Activated CD4-positive, alpha-beta T cell treated with anti-CD3 and anti-CD28 coated beads, Interleukin-2, amount 50 U/mL, for 48 hours (primary cell): ENCODE data around the gene AMZ1.
"Not testable (repeated sequence)": the region's sequence is repeated elsewhere in the genome, so short reads cannot be mapped to it uniquely, and the experiment has no call there.

Source experiments
- DNase-seq, 2 experiments: peaks; one replicate each; pipeline ENCODE4 v3.0.0-alpha.2; 2020

AMZ1 gene

DNA sequence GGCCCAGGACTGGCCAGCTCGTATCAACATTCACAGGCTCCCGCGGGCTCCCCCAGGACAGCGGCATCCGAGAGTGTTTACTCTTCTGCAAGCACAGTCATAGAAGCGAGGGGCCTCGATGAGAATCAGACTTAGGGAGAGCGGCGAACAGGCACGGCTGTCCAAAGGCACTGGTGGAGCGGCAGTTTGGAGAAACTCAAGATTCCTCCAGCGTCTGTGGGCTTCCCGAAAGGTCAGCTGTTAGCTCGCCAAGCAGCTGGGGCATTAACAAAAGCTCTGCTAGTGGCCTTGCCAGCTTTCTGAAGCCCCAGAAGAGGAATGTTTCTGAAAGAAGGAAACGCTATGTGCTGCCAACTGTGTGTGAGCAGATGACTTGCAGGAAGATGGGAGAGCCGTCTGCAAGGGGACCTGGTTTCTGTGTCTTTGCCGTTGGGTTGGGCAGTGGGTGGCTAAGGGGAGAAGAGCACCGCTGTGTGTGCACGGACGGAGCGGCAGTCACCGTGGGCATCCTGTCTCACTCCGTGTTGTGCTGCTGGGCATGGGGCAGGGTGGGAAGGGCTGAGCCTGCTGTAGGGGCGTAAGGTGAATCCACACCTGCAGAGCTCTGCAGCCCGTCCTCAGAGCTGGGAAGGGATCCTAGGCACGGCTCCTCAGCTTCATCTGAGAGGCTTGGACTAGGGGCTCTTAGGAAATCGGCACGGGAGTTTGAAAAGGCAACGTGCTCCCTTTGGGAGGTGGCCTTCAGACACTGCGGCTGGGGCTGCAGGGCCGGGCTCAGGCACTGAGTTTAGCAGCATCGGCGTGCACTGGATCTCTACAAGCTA, 42.1 kb downstream of the AMZ1 start:
- DNase-seq = no peak

GRCh38 chr7:2730846-2731770, 43.1 kb downstream of the AMZ1 start:
- DNase-seq = no peak

- no peak for DNase-seq
These were observed 44.4 kb downstream of the AMZ1 start for GRCh38 chr7:2732388-2732787.

DNA sequence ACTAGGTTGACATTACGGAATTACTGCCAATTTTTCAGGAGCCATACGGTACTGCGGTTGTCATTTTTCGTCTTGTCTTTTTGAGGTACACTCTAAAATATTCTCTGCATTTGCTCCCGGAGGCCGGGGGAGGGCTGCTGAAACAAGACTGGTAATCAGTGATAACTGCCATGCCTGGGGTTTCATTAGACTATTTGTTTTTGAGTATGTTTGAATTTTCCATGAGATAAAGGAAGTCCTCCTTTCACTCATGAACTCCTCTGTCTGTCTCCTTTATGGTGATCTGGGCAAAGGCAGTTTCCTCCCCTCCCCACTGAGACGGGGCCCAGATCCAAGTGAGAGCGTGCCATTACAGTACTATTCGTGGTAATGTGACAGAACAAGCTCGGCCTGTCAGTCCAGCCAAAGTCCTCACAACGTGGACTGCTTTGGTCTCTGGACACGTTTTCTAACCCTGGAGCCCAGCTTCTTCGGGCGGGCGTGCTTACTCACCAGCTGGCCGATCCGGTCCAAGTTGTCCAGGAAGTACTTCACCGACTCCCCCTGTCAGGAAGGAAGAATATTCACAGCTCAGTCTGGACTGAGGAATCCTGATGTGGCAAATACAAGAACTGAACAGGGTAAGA, 45.1 kb downstream of the AMZ1 start:
- DNase-seq = no peak

- no peak for DNase-seq
These were observed 46.2 kb downstream of the AMZ1 start for GRCh38 chr7:2734084-2734686.

GRCh38 chr7:2734751-2735571, 47.0 kb downstream of the AMZ1 start:
- DNase-seq = no peak

DNA sequence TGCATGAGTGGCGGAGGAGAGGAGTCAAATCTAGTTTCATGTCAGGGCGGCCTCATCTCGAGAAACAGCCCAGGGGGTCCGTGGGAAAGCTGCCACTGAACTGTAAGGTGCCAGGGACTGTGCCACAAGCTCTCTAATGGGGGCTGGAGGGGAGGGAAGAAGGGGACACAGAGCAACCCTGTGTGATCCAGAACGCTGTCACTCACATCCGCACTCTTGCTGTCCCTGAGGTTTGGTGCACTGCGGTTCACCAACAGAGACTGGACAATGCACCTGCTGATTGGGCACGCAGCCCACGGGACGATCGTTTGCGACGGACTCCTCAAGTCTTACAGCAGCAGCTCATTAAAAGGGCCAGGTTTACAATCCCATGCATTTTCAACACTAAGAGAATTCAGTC, 47.7 kb downstream of the AMZ1 start:
- no peak for DNase-seq

- no peak for DNase-seq
These were observed 48.5 kb downstream of the AMZ1 start for GRCh38 chr7:2736411-2736914.

- not testable (repeated sequence) for DNase-seq
These were observed 49.2 kb downstream of the AMZ1 start for GRCh38 chr7:2737005-2737743.

DNA sequence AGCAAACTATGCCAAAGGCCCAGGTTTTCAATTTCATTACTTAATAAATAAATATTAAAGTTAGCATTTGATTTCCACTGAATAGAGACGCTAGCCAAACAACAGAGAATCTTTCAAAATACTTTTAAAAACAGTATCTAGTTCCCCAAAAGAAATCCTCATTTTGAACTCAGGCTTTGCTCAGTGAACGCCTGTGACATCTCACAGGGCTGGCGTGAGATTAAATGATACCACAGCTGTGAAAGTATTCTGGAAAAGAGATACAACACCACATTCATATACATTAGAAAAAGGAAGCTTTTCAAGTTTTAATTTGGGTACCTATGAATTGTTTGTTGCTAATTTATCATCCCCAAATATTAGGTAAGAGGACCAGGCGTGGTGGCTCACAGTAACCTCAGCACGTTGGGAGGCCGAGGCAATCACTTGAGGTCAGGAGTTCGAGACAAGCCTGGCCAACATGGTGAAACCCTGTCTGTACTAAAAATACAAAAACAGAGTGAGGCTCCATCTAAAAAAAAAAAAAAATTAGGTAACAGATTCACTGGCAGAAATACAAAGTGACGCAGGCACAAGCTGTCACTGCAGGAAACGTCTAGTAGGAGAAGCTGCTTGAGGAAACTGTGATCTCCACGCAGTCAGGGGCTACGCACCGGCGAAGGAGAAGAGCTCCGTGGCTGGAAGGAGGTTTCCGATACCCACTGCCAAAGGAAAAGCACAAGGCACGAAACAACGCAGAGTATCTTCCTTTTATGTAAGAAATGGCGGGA, 50.0 kb downstream of the AMZ1 start:
- DNase-seq = no peak

DNA sequence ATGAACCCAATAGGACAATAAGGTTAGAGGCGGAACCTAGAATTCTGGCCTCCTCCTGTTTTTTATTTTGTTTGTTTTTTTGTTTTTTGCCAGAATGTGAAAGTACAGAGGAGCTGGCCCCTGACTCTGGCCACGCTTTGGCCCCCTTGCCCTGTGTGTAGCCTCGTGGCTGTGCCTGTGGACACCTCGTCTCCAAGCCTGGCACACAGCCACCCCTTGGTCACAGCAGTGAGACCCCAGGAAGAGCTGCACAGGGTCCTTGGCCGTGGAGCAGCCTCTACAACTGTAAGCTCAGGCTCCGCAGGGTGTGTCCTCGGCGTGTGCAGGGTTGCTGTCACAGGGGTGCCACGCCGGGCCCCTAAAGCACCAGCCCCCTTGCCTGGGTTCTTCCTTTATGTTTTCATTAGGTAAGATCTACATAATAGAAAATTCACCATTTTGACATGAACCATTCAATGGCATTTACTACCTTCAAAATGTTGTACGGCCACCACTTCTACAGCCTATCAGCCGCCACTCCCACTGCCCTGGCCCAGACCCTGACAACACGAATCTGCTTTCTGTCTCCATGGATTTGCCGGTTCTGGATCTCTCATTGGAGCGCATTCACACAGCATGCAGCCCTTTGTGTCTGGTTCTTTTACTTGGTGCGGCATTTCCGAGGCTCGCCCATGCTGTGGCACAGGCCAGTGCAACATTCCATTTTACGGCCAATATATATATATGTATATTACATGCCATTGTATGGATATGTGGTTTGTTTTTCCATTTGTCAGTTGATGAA, 51.0 kb downstream of the AMZ1 start:
- DNase-seq = no peak

- DNase-seq = not testable (repeated sequence)
These were observed 55.7 kb downstream of the AMZ1 start for GRCh38 chr7:2743523-2744185.

DNA sequence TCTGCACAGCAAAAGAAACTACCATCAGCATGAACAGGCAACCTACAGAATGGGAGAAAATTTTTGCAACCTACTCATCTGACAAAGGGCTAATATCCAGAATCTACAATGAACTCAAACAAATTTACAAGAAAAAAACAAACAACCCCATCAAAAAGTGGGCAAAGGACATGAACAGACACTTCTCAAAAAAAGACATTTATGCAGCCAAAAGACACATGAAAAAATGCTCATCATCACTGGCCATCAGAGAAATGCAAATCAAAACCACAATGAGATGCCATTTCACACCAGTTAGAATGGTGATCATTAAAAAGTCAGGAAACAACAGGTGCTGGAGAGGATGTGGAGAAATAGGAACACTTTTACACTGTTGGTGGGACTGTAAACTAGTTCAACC, 60.7 kb downstream of the AMZ1 start:
- DNase-seq = not testable (repeated sequence)

- DNase-seq = no peak
These were observed 62.0 kb downstream of the AMZ1 start for GRCh38 chr7:2750004-2750407.

- no peak for DNase-seq
These were observed 63.1 kb downstream of the AMZ1 start for GRCh38 chr7:2751086-2751485.

DNA sequence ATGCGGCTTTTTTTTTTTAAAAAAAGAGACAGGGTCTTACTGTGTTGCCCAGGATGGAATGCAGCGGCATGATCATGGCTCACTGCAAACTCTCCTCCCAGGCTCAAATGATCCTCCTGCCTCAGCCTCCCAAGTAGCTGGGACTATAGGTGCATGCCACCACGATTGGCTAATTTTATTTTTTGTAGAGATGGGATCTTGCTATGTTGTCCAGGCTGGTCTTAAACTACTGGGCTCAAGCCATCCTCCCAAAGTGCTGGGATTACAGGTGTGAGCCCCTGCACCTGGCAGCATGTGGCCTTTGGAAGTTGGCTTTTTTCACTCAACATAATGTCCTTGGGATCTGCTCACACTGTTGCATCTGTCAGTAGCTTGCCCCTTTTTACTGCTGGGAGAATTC, 65.1 kb downstream of the AMZ1 start:
- DNase-seq = no peak

DNA sequence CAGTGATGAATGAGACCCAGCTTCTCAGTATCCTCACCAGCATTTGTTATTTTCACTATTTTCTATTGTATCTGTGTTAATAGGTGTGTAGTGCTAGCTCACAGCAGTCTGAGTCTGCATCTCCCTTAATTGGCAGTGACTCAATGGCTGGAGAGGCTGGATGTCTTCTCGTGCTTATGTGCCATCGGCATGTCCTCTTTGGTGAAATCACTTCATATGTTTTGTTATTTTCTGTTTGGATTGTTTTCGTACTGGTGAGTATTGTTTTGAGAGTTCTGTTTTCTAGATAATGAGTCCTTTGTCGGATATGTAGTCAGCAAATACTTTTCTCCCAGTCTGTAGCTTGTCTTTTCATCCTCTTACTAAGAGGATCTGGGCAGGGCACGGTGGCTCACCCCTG, 66.1 kb downstream of the AMZ1 start:
- DNase-seq = no peak

- no peak for DNase-seq
These were observed 66.9 kb downstream of the AMZ1 start for GRCh38 chr7:2754912-2755311.

- DNase-seq = no peak
These were observed 67.5 kb downstream of the AMZ1 start for GRCh38 chr7:2755531-2755930.
